GM19099 (cell line): ENCODE measurements around the gene LRMDA.

ENCODE experiments used
- POLR2A ChIP-seq: IDR thresholded peaks from 3 replicates; pipeline ENCODE4 v1.6.1; 2011; ENCODE audit warnings: low read depth; ENCODE audit not compliant: insufficient read length; ENCODE audit errors: extremely low read depth

Gene LRMDA

DNA sequence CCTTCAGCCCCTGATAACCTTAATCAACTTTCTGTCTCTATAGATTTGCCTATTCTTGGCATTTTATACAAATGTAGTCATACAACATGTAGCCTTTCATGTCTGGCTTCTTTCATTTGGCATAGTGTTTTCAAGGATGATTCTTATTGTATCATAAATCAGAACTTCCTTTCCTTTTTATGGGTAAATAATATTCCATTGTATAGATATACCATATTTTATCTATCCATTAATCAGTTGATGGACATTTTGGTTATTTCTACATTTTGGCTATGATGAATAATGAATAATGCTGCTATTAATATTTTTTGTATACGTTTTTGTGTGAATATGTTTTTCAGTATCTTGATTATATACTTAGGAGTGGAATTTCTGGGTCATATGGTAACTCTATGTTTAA lies 720.8 kb downstream of the LRMDA start:
- no peak for TF ChIP-seq POLR2A

DNA sequence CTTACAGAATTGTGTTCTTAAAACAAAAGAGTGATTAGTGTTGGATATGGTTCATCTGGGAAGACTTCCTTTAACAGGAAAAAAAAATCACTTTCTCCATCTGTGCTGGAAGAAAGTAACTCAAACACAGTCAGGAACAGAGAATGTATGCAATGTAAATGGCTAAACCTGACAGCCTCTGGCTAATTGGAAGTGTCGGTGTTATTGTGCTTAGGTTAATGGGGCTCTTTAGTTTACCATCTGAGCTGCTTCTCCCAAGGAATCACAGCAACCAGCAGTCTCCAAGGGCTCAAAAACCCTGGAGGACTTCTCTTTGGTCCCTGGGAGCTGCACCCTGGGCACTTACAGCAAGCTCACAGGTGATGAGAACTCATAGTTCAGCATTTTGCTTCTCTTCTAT lies 724.5 kb downstream of the LRMDA start:
- TF ChIP-seq POLR2A: no peak

DNA sequence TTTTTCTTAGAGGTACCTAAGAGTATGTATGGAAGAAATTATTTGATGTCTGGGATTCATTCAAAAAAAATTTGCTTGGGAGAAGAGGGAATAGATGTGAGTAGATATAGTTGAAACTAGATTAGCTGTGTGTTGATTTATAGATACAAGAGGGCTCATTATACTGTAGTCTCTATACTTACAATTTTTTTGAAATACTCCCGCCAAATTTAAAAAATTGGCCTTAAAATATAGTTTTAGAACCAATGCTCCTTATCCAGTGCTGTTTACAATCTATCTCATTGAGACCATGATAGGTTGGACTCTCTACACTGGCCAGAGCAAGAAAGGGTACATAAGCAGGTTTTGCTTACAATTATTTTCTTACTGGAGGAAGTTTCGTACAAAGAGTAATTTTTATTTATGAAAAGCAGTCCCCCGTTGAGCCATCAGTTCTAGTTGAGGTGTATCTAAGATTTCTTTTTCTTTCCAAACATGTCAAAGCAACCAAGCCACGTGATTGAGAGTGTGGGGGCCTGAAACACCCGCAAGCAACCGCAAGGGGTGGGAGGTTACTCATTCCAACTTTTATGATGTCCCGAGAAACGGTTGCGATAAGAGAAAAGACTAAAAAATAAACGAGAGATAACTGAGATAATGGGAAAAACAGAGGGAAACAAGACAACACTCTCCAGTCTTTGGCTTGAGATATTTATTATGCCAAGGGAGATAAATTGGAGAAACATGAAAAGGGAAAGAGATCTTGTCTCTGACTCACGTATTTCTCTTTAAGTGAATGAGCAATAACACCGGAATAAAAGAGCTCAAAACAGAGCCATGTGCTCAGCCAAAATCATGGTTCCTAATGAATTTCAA lies 729.2 kb downstream of the LRMDA start:
- no peak for TF ChIP-seq POLR2A

DNA sequence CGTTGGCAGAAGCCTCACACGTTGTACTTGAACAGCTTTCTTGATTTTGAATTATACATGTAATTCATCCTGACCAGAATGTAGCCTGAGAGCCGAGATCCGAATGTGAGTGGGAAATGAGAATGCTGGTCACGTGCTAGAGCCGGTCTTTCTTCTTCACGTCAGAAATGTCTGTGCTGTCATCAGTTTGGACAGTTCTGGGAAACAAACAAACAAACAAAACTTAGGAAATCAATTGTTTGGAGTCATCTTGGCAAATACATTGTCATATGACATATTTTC lies 729.8 kb downstream of the LRMDA start:
- no peak for TF ChIP-seq POLR2A

DNA sequence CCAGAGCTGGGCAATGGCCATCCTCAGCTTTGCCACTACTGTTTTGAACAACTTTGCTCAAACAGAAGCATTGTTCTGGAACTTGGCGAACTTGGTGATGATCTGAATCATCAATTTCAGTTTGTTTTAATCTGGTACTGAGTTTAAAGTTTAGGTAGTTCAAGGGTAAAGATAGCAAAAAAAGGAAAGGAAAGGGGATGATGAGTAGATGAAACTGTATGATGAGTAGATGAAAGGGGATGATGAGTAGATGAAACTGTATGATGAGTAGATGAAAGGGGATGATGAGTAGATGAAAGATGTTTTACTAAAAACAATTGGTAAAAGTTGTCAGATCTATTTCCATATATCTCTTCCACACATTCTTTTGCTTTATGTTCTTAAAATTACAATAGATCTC lies 737.0 kb downstream of the LRMDA start:
- no peak for TF ChIP-seq POLR2A

DNA sequence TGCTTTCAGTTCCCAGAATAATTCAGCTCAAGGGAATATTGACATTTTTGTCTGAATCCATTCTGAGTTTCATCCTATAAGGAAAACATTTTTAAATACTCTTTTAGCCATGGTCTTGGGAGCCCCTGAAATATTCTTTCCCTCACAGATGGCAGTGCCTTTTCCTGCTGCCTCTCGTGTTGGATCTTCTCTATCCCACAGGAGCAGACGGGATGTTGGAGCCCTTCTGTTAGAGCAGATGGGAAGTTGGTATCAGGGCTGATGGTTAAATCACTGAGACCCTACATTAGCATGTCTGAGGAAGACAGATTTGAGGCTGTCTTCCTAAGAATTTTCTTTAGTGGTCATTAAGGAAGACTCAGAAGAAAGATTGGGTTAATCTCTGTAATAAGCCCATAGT lies 737.8 kb downstream of the LRMDA start:
- TF ChIP-seq POLR2A: no peak

DNA sequence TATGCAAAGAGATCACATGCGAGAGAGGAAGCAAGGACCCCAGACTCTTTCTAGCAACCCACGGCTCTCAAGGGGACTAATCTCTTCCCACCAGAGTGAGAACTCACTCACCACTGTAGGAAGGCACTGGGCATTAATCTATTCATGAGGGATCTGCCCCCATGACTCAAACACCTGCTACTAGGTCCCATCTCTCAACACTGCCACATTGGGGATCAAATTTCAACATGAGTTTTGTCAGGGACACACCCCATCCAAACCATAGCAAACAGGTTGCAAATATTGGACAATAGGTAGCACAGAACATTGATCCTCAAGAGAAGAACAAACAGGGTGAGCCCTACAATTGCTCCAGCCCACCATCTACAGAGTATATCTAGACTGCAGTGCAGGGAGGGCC lies 740.6 kb downstream of the LRMDA start:
- TF ChIP-seq POLR2A: no peak

DNA sequence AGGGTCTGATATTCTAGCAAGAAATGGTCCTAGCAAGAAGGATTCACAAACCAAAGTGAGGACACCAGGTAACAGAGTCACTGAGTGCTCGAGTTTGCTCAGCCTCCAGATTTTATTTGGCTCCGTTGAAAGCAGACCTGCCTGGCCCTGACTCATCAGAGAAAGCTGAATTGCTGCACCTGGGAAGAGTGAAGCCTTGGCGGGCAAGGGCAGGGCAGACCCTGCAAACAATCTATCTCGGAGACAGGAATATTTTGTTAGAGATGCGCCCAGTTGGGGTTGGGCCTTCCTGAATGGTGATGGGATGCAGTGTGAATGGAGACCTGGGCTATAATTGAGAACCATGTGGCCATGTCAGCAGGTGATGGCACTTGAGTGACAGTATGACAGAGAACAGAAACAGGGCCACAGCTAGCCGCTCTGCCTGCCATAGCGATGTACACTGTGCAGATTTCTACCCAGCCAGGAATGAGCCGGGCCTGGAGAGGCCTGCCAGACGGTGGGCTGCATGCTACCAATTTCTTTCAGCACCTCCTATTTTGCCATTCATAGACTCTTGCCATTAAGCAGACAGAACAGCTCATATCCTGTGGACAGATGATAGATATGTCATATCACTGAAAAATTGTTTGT lies 744.2 kb downstream of the LRMDA start:
- no peak for TF ChIP-seq POLR2A

DNA sequence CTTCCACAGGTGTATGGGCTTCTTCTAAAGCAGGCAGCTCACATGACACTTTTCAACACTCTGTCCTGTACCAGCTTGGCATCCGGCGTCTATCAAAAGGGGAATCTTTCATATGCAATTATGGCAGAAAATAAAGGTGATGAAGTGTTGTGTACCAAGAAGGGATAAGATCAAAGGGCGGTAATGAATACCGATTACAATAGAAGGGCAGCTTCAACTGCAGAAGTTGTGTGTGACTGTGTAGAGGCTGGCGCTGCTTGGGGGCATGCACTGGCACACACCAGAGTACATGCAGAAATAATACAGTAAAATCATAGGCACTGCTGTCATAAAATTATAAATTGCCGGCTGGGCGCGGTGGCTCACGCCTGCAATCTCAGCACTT lies 744.7 kb downstream of the LRMDA start:
- TF ChIP-seq POLR2A: no peak

DNA sequence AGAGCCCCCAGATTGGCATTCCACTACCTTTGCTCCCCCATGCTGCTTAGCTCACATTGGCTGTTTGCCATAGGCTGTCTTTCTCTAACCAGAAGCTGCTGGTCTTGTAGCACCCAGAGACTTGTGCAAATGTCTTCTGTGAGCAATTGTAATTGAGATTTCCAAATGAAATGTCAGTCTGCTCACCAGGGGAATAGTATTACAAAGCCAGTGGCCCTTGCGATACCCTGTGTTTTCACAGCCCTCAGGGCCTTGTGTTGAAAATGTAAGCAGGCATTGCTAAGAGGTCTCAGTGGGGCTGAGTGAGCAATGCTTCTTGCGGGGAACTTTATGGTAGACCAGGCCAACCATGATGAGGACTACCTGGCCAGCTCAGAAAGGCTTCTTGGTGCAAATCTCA lies 746.5 kb downstream of the LRMDA start:
- no peak for TF ChIP-seq POLR2A

DNA sequence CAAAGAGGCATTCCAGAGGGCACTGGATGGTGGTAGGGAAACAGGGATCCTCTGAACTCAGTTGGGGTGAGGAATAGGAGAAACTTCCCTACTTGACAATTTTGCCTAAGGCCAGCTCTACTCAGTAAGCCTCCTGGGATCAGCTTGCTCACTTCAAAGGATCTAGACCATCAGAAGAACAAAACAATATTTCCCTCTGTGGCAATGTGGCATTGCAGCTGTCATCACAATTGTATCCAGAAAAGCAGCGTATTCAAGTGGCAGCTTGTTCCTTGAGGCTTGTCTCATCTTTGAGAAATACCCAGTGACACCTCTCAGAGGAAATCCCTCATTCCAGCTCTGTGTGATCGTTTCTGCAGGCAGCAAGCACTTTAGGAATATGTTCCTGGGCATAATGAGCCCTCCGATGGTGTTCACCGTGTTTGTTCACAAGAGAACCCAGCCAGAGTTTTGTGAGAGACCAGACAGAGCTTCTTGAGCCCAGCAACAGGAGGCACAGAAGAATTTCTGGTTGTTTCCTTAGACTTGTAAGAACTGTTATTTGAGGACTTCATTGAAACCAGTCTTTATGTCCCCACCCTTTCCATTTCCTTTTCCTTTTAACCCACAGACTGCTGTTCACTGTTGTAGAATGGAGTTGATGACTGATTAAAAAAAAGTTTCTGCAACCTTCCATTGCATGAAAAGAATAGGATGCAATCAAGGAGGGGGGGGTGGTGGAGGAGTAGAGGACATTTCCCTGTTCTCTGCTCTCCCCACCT lies 747.3 kb downstream of the LRMDA start:
- no peak for TF ChIP-seq POLR2A

DNA sequence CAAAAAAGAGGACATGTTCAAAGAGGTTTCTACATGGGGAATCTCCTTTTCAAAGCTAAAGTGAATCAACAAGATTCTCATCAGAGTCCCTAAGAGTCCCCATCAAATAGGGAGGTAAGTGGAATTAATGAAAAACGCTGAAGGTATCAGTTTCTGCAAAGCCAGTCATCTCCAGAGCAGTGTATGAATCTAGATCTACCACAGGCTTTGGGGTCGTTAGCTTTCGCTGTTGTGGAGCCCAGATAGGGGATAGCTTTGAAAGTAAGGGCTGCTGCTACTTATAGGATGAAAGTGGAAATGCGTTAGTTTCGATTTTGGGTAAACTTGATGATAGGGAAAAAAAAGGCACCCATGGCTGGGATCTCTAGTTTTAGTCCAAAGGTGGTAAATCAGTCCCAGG lies 748.4 kb downstream of the LRMDA start:
- TF ChIP-seq POLR2A: no peak

DNA sequence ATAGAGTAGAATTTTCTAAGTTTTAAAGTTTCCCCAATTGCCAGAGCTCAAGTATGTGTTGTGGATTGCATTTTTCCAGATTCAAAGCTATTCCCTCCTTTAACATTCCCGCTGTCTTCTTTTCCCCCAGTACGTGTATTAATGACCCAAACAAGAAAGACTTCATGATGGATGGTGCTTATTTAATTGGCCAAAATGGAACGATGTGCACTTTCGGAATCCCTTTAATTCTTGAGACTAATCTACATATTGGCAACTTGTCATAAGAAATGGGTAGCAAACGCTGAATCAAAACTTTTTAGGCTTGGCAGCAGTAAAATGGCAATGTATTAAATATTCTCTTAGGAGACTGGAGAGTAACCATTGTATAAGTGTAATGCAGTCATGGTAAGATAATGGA lies 753.2 kb downstream of the LRMDA start:
- TF ChIP-seq POLR2A: no peak

DNA sequence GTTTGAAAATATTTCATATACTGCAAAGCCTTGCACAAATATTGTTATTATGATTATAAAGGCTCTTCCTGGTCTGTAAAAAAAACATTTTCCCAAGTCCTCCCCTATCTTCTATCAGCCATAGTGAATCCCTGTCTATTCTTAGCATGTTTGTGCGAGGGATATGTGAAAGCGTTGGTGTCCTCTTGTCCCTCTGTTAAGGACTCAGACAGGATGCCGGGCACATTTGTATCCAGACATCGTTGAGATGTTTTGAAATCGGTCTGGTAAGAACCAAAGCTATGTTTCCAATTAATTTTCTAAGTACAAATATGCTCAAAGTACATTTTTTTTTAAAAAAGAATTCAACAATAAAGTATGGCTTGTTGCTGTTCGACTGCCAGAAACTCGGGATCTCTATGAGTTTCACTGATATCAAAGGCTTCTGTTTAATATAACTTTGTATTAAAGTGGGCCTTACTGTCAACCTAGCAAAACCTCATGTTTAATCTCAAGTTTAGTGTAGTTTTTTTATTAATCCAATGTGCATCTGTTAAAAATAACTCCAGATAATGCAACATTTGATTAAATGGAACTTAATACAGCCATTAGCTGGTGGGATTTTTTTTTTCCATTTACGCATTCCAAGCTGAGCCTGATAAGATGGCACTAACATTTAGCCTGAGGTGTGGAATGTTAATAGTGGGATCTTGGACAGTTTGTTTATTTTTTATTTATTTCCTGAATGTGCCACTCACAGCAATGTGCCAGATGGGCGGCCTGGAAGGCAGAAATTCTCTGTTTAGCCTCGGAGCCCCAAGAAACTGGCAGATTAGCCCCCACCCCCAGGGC lies 754.3 kb downstream of the LRMDA start:
- no peak for TF ChIP-seq POLR2A

DNA sequence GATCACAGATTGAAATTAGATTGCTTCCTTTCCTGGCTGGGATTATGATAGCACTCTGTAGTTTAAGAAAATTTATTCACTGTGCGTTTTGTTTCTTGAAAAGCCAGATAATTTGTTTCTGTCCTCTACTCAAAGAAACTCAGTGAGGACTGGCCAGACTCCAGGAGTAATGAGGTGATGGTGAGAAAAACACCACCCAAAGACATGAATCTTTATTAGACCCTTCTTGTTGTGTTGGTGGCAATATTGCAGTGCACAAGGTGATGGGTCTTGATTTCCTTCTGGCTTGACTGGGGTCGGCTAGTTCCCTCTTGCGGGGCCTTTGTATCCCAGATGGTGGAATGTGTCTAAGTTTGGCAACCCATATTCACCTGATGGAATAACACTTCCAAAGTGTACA lies 756.8 kb downstream of the LRMDA start:
- TF ChIP-seq POLR2A: no peak
